ENCODE data around the gene PTPRE.

GRCh38 chr10:128022261-128023196 lies 115.6 kb downstream of the PTPRE start:
- no peak for TF ChIP-seq POLR2A (IDR thresholded peaks at IDR 0.05; ENCODE audit: low read depth, low read length)
- TF ChIP-seq, protein P1, sequence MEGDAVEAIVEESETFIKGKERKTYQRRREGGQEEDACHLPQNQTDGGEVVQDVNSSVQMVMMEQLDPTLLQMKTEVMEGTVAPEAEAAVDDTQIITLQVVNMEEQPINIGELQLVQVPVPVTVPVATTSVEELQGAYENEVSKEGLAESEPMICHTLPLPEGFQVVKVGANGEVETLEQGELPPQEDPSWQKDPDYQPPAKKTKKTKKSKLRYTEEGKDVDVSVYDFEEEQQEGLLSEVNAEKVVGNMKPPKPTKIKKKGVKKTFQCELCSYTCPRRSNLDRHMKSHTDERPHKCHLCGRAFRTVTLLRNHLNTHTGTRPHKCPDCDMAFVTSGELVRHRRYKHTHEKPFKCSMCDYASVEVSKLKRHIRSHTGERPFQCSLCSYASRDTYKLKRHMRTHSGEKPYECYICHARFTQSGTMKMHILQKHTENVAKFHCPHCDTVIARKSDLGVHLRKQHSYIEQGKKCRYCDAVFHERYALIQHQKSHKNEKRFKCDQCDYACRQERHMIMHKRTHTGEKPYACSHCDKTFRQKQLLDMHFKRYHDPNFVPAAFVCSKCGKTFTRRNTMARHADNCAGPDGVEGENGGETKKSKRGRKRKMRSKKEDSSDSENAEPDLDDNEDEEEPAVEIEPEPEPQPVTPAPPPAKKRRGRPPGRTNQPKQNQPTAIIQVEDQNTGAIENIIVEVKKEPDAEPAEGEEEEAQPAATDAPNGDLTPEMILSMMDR (conservative IDR thresholded peaks at IDR 0.05; ENCODE audit: low read depth, low read length): no peak
- no peak for TF ChIP-seq RCOR1 (IDR thresholded peaks at IDR 0.05; ENCODE audit: insufficient replicate concordance, low read length)
- TF ChIP-seq SMC3 (IDR thresholded peaks at IDR 0.05; ENCODE audit: low read depth, low read length): no peak
- no peak for TF ChIP-seq ELK1 (IDR thresholded peaks at IDR 0.05; ENCODE audit: borderline replicate concordance, low read depth, low read length)
- TF ChIP-seq FOS (IDR thresholded peaks at IDR 0.05; ENCODE audit: low read depth, low read length): no peak
